Osteoblast (primary cell): ENCODE measurements around the gene ZKSCAN4. TPM values are rescaled to one million over a fixed set of nuclear protein-coding genes. Genes with fewer than 3 reads are reported as not detected.

Experiments used
- DNase-seq: peaks from one replicate; pipeline ENCODE4 v3.0.0; 2011; ENCODE audit warnings: low spot score, mixed read lengths; ENCODE audit not compliant: insufficient read length; ENCODE audit errors: missing footprints
- H2AFZ ChIP-seq: 2 replicates; pipeline ENCODE4 v1.6.0; 2011; ENCODE audit warnings: mild to moderate bottlenecking, low read length
- H3K27ac ChIP-seq: 2 replicates; pipeline ENCODE4 v1.5.1; 2011; ENCODE audit warnings: mild to moderate bottlenecking, low read depth, low read length, moderate library complexity
- H3K27me3 ChIP-seq: 2 replicates; pipeline ENCODE4 v1.6.0; 2012; ENCODE audit warnings: mild to moderate bottlenecking, control low read depth, inconsistent platforms, low read length, moderate library complexity; ENCODE audit not compliant: insufficient read depth
- H3K36me3 ChIP-seq: 2 replicates; pipeline ENCODE4 v1.5.1; 2011; ENCODE audit warnings: mild to moderate bottlenecking, low read length, control low read depth, moderate library complexity; ENCODE audit not compliant: insufficient read depth
- H3K4me1 ChIP-seq: 2 replicates; pipeline ENCODE4 v1.5.1; 2011; ENCODE audit warnings: mild to moderate bottlenecking, low read length, control low read depth, moderate library complexity; ENCODE audit not compliant: insufficient read depth
- H3K4me2 ChIP-seq: 2 replicates; pipeline ENCODE4 v1.6.0; 2011; ENCODE audit warnings: mild to moderate bottlenecking, low read length; ENCODE audit not compliant: insufficient read depth
- H3K4me3 ChIP-seq: fragments of 200-600 bp; sonication (generic); 3 replicates; pipeline ENCODE4 v1.5.1; 2012; ENCODE audit warnings: mild to moderate bottlenecking, low read length, inconsistent platforms; ENCODE audit not compliant: insufficient read depth
- H3K79me2 ChIP-seq: 2 replicates; pipeline ENCODE4 v1.6.0; 2012; ENCODE audit warnings: mild to moderate bottlenecking, low read length, control low read depth, inconsistent platforms; ENCODE audit not compliant: insufficient read depth
- H3K9me3 ChIP-seq: 2 replicates; pipeline ENCODE4 v1.5.1; 2011; ENCODE audit warnings: low read depth, low read length, control low read depth
- H4K20me1 ChIP-seq: 2 replicates; pipeline ENCODE4 v1.6.0; 2012; ENCODE audit warnings: mild to moderate bottlenecking, low read length, control low read depth; ENCODE audit not compliant: insufficient read depth
- total RNA-seq: library from RNA; depleted of rRNA; stranded (reverse); fragments of >200 nt; gene quantifications from 2 replicates; pipeline ENCODE4 v1.2.3, GENCODE V29; 2012
- TF ChIP-seq, protein P1 (sequence below): IDR thresholded peaks from 2 replicates; pipeline ENCODE4 v1.5.1; 2011; ENCODE audit warnings: mild to moderate bottlenecking, low read depth, low read length, moderate library complexity; ENCODE audit errors: extremely low read depth

ZKSCAN4 gene
- total RNA-seq, 1 donor = 6.5 TPM

DNA sequence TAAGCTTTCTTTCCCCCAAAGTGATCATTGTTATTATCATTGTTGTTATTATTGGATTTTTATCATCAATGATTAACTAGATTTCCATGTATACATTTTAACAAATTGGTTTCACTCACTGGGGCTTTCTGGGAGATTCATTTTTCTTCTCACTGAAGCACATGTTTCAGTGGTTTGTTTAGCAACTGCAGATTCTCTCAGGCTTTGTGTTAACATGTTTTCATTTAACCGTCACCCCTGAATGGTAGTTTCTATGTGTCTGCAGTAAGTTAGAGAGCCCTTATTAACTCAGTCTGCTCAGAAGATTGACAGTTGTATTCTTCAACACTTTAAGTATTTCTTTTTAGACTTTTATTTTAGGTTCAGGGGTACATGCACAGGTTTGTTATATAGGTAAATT, 12.4 kb downstream of the ZKSCAN4 start:
- no peaks in the 10 kb centered on the region for H3K79me2 ChIP-seq
- H3K27ac ChIP-seq = no peak overlapping the region
- no peaks in the 10 kb centered on the region for H4K20me1 ChIP-seq
- H2AFZ ChIP-seq = no peak overlapping the region
- no peaks in the 10 kb centered on the region for H3K9me3 ChIP-seq
- H3K4me1 ChIP-seq = no peaks in the 10 kb centered on the region
- no peaks in the 10 kb centered on the region for H3K27me3 ChIP-seq
- no peak for DNase-seq
- TF ChIP-seq, protein P1, sequence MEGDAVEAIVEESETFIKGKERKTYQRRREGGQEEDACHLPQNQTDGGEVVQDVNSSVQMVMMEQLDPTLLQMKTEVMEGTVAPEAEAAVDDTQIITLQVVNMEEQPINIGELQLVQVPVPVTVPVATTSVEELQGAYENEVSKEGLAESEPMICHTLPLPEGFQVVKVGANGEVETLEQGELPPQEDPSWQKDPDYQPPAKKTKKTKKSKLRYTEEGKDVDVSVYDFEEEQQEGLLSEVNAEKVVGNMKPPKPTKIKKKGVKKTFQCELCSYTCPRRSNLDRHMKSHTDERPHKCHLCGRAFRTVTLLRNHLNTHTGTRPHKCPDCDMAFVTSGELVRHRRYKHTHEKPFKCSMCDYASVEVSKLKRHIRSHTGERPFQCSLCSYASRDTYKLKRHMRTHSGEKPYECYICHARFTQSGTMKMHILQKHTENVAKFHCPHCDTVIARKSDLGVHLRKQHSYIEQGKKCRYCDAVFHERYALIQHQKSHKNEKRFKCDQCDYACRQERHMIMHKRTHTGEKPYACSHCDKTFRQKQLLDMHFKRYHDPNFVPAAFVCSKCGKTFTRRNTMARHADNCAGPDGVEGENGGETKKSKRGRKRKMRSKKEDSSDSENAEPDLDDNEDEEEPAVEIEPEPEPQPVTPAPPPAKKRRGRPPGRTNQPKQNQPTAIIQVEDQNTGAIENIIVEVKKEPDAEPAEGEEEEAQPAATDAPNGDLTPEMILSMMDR = no peak
- H3K4me3 ChIP-seq = no peak overlapping the region
- H3K36me3 ChIP-seq = peaks cover 10% of the 10 kb centered on the region
- H3K4me2 ChIP-seq = no peak overlapping the region

DNA sequence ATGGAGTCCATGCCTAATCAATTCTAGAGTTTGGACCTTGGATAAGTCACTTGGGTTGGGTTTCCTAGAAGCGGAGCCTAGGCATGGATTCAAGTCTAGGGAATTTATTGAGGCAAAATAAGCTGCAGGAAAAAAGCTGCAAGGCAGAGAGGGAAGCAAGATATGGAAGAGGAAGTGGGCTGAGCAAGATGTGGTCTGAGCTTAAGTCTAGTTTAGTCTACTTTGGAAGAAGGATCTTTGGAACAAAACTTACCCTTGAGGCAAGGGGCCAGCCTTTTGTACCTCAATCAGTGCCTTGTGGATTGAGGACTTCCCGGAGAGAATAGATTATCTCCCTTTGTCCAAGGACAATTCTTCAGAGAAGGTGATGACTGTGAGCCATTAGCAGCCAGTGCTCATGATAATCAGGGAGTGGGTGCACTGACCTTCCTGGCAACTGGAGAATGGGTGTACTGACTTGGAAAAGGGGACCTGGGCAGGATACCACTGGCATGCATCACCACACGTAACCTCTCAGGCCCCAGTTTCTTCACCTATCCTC, 16.1 kb downstream of the ZKSCAN4 start:
- Histone ChIP-seq H2AFZ (no peak overlapping the region), H3K27ac (no peak overlapping the region), H3K36me3 (peaks cover 27% of the 10 kb centered on the region), H3K27me3 (no peaks in the 10 kb centered on the region), H3K9me3 (peaks cover 10% of the 10 kb centered on the region), H4K20me1 (no peaks in the 10 kb centered on the region), H3K79me2 (no peaks in the 10 kb centered on the region), H3K4me1 (no peaks in the 10 kb centered on the region), H3K4me3 (no peak overlapping the region), H3K4me2 (no peak overlapping the region)
- TF ChIP-seq, protein P1 = no peak
- DNase-seq = no peak

DNA sequence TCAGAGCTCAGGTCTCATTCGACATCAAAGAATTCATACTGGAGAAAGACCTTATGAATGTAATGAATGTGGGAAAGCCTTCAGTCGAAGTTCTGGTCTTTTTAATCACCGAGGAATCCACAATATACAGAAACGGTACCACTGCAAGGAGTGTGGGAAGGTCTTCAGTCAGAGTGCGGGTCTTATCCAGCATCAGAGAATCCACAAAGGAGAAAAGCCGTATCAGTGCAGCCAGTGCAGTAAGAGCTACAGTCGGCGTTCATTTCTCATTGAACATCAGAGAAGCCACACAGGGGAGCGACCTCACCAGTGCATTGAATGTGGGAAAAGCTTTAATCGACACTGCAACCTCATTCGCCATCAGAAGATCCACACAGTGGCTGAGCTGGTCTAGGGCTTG, 19.3 kb downstream of the ZKSCAN4 start:
- Histone ChIP-seq H3K4me1 (no peaks in the 10 kb centered on the region), H3K4me3 (no peak overlapping the region), H3K9me3 (peaks cover 10% of the 10 kb centered on the region), H3K36me3 (peaks cover 53% of the 10 kb centered on the region), H3K27me3 (no peaks in the 10 kb centered on the region), H3K79me2 (no peaks in the 10 kb centered on the region), H4K20me1 (no peaks in the 10 kb centered on the region), H3K4me2 (no peak overlapping the region), H2AFZ (no peak overlapping the region), H3K27ac (no peak overlapping the region)
- TF ChIP-seq, protein P1 = no peak
- DNase-seq = no peak

DNA sequence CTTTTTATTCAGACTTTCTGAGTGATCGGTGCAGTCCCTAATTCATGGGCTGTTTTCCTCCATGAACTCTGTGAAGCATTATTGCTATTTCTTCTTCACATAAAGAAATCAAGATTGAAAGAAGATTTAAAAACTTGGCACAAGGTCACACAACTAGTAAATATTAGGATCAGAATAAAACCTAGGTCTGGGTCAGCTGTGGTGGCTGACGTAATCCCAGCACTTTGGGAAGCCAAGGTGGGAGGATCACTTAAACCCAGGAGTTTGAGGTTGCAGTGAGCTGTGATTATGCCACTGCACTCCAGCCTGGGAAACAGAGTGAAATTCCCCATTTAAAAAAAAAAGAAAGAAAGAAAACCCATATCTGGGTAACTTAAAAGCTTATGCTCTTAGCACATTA, 25.6 kb downstream of the ZKSCAN4 start:
- no peak overlapping the region for H2AFZ ChIP-seq
- H3K9me3 ChIP-seq = no peaks in the 10 kb centered on the region
- DNase-seq = no peak
- H3K36me3 ChIP-seq = peaks cover 40% of the 10 kb centered on the region
- H3K27ac ChIP-seq = no peak overlapping the region
- peaks cover 12% of the 10 kb centered on the region for H3K79me2 ChIP-seq
- peaks cover 10% of the 10 kb centered on the region for H3K4me1 ChIP-seq
- no peaks in the 10 kb centered on the region for H4K20me1 ChIP-seq
- TF ChIP-seq, protein P1 = no peak
- peaks cover 8% of the 10 kb centered on the region for H3K27me3 ChIP-seq
- peak overlapping the region; percentile 95 for H3K4me2 ChIP-seq
- no peak overlapping the region for H3K4me3 ChIP-seq
